KOPT-K1 (cell line): ENCODE data around the gene STX16.
"Not testable (repeated sequence)": the region's sequence is repeated elsewhere in the genome, so short reads cannot be mapped to it uniquely, and the experiment has no call there.

Experiments used
- H3K27ac ChIP-seq: fragments of 200-600 bp; sonication (generic); 2 replicates; pipeline ENCODE4 v1.5.1; 2016; ENCODE audit warnings: antibody characterized with exemption, mild to moderate bottlenecking, low read depth, low read length; ENCODE audit not compliant: poor library complexity, severe bottlenecking
- H3K36me3 ChIP-seq: fragments of 200-600 bp; sonication (generic); 2 replicates; pipeline ENCODE4 v1.5.1; 2017; ENCODE audit warnings: antibody characterized with exemption, mild to moderate bottlenecking, low read length, moderate library complexity; ENCODE audit not compliant: insufficient read depth
- H3K9me3 ChIP-seq: fragments of 200-600 bp; sonication (generic); 2 replicates; pipeline ENCODE4 v1.5.1; 2017; ENCODE audit warnings: antibody characterized with exemption, low read length, mild to moderate bottlenecking; ENCODE audit not compliant: insufficient read depth, poor library complexity, severe bottlenecking

The STX16 gene

DNA sequence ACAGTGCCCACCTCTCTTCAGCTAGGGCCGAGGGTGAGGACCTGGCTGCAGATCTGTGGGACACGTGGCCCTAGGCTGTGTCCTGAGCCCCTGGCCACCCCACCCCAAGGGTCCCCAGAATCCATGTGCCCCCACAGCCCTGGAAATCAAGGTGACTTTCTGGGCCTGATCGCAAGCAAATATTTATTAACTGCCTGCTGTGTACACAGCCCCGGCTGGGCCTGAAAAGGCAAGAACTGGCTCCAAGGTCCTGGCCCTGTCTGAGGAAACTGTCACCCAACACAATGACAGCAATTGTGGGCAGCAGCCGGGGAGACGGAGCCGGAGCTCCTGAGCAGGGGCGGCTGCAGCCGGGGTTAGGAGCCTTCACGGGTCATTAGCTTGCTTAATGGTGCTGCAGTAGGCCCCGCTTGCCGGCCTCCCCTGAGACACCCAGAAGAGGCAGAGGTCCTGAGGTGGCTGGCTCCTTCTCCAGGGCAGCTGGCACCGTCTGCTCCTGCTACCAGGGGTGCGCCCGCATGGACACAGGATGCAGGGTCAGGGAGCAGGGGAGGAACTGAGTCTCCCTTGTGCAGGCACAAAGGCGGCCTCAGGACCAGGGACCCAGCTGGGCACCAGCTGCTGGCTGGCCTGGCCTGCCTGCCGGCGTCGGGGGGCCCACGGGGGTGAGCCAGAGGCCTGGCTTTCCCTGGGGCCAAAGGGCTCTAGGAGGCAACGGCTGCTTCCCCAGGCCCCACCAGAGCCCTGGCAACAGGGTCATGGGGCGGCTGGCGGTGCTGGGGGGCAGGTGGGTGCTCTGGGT lies 65.6 kb downstream of the STX16 start:
- no peaks in the 10 kb centered on the region for H3K9me3 ChIP-seq
- no peaks in the 10 kb centered on the region for H3K36me3 ChIP-seq
- no peak overlapping the region for H3K27ac ChIP-seq

DNA sequence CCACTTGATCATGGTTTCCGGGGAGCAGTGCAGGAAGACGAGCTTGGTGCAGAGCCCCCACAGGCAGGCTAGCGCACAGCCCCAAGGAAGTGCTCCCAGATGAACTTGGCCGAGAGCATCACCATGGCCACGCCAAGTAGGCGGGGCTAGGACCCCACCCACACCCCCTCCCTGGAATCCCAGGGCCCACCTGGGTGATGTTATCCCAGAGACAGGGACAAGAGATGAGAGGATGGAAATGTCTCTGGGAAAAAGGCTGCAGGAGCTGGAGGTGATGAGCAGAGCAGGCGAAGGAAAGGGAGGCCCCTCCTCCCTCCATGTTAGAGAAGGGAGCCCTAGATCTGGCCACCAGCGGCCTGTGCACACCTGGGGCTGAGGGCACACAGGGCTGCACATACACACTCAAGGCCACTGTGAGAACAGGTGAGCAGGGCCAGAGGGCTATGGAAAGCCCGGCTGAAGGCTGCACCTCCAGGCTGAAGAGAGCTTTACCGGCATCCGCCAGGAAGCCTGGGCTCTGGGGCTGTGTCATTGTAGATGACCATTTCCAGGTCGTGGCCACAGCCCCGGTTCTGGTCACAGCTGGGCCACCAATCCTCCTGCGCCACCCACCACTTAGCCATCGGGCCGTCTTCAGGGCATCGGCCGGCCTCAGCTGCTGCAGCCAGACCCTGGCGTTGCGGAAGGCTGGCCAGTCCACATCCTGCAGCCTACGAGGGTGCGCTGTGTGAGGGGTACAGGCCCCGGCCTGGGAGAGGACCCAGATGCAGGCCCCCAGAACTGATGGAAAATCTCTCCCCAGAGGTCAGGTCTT lies 66.4 kb downstream of the STX16 start:
- no peaks in the 10 kb centered on the region for H3K9me3 ChIP-seq
- H3K27ac ChIP-seq, result no peak overlapping the region
- no peaks in the 10 kb centered on the region for H3K36me3 ChIP-seq

DNA sequence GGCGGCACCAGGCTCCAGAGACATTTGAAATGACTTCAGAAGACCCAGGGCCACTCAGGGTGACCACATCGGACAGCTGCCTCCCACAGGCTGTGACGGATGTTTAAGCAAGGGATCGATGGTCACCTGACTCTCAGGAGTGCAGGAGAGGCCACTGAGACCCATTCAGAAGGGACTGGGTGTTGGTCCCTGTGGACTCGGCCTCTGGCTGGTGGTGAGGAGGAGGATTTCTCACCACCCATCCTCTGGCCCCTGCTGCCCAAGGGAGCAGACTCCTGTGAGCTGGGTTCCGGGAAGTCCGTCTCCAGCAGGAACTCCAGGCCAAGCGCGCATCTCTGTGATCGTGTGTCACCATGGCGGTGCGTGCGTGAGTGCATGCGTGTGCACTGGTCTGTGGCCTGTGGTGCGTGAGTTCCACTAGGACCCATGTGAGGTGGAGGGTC lies 67.1 kb downstream of the STX16 start:
- H3K36me3 ChIP-seq, result no peaks in the 10 kb centered on the region
- no peaks in the 10 kb centered on the region for H3K9me3 ChIP-seq
- no peak overlapping the region for H3K27ac ChIP-seq

DNA sequence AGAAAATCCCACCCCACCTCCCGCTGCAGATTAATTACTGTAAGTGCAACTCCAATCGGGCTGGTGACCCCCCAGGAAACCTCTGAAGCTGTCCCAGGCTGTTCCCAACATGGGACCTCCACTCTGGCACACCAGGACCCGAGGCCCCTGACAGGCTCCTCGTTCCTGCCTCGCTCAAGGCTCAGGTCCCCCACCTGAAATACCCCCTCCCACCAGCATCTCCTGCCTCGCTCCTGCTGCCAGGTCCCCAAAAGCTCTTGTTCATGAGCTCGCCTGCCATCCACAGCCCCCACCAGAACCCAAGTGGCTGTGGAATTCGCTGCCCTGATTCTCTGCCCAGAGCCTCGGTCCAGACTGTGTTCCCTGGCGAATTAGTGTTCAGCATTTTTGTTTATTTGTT lies 67.6 kb downstream of the STX16 start:
- Histone ChIP-seq H3K27ac (no peak overlapping the region), H3K9me3 (peaks cover 4% of the 10 kb centered on the region), H3K36me3 (no peaks in the 10 kb centered on the region)

DNA sequence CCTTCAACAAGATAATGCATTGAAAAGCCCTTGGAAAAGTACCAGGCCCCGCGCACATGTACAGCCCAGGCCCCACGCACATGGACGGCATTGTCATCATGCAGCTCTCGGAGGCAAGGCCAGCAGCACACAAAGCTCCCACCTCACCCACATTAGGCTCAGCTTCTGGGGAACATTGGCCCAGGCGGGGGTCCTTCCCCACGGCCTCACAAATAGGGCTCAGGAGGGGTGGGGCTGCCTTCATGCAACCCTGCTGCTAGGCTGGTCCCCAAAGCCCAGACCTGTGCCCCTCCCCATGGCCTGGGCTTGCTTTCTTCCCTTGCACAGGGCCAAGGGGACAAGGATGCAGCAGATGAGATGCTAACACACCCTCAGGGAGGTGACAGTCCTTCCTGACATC lies 68.2 kb downstream of the STX16 start:
- no peaks in the 10 kb centered on the region for H3K36me3 ChIP-seq
- H3K9me3 ChIP-seq, result peaks cover 5% of the 10 kb centered on the region
- no peak overlapping the region for H3K27ac ChIP-seq

DNA sequence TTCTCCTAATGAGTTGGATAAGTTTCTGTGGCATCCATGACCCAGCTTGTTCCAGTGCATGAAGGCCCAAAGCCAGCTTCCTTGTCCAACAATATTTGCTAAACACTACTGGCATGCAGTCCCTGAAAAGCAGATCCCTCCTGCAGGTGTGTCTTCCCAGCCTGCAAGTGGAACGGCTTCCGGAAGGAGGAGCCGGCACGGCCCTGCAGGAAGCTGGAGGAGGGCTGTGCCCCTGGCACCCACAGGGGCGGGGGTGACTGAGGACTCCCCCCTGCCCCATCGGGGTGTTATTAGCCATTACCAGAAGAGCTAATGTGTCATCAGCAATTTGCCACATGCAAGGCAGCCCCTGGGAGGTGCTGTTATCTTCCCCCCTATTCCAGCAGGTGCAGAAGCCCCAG lies 68.9 kb downstream of the STX16 start:
- Histone ChIP-seq H3K36me3 (no peaks in the 10 kb centered on the region), H3K27ac (no peak overlapping the region)

DNA sequence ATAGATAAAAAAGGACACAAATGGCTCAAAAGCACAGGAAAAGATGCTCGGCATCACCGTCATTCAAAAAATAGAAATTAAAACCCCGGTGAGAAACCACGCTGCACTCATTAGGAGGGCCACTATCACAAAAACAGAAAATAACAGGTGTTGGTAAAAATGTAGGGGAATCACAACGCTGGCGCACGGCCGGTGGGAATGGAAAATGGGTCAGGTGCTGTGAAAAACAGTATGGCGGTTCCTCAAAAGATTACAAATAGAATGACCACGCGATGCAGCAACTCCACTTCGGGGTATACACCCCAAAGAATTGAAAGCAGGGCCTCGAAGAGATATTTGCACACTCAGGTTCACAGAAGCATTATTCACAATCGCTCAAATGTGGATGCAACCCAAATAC lies 69.8 kb downstream of the STX16 start:
- H3K36me3 ChIP-seq, result no peaks in the 10 kb centered on the region
- no peak overlapping the region for H3K27ac ChIP-seq
- H3K9me3 ChIP-seq, result peaks cover 5% of the 10 kb centered on the region

More for the DNA sequence above, 68.9 kb downstream of the STX16 start:
- H3K9me3 ChIP-seq, result peaks cover 5% of the 10 kb centered on the region

DNA sequence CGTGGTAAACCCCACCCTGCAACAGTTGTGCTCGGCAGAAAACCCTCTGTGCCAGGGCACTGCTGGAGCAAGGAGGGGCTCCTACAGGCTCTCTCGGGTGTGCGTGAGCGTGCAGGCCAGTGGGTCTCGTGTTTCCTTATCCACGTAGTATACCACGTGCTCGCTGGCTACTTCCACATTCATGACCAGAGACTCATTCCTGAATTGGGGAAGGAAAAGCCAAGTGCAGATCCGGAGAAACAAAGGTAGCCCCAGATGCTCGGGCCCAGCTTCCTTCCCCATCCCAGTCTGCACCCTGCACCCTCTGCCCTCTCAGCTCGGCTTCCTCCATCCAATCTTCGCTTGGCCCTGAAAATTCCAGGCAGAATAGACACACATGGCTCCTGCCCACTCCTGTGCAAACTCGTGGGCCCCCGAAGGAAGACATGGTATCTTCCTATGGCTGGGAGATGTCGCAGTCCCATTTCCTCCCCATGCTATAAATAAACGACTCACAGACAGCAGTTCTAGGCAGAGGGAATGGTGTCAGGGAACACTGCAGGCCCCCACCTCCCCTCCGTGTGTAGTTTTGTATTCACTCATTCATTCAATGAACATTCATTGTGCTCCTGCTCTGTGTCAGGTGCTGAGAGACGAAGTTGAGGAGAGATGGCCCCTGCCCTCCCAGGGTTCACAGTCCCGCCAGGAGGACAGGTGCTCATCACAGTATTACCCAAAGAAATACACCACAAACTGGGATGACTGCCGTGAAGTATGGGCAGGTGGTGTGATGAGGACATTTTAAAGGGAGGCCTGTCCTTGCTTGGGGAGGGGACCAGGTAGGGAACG lies 71.1 kb downstream of the STX16 start:
- peaks cover 10% of the 10 kb centered on the region for H3K9me3 ChIP-seq
- no peaks in the 10 kb centered on the region for H3K36me3 ChIP-seq
- H3K27ac ChIP-seq, result no peak overlapping the region

DNA sequence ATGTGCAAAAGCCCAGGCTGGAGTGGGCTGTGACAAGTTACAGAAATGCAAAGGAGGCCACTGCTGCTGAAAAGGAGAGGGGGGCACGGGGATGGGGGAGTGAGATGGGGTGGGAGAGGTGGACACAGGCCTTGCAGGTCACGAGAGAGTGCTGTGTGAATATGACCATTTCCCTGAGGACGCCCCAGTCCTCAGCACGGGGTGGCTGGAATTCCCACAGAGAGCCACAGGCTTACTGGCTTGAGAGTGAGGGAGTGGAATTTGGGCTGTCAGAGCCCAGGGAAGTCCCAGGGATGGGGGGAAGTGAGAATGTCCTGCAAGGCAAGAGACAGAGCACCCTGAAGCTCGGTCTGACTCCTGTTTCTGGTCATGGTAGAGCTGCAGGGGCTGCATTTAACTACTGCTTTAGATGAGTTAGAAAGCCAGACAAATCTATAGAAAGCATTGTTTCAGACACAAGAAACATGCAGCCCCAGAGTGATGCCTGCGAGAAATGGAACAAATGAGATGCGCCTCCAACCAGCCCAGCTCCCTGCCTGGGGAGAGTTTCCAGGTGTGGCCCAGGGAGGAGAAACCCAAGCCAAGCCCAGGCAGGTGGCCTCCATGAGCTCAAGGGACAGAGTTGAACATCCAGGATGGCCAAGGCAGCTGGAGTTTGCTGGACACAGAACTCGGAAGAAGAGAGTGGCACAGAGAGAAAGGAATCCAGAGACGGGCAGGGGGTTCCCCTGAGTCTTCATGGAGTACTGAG lies 72.0 kb downstream of the STX16 start:
- Histone ChIP-seq H3K36me3 (no peaks in the 10 kb centered on the region), H3K9me3 (peaks cover 10% of the 10 kb centered on the region), H3K27ac (no peak overlapping the region)

DNA sequence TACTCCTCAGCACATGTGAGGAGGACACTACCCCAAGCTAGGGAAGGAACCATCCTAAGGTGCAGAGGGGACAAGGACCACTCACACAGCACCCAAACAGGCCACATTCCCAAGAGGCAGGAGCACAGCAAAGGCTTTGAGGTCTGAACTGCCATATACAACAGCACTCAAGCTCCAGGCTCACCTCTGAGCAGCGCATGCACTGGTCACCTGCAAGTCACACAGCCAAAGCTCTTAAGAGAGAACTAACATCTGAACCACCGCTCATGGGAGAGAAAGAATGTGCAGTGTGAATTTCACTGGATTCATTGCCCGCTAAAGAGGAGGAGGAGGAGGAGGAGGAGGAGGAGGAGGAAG lies 72.5 kb downstream of the STX16 start:
- peaks cover 10% of the 10 kb centered on the region for H3K9me3 ChIP-seq
- no peaks in the 10 kb centered on the region for H3K36me3 ChIP-seq
- H3K27ac ChIP-seq, result no peak overlapping the region

DNA sequence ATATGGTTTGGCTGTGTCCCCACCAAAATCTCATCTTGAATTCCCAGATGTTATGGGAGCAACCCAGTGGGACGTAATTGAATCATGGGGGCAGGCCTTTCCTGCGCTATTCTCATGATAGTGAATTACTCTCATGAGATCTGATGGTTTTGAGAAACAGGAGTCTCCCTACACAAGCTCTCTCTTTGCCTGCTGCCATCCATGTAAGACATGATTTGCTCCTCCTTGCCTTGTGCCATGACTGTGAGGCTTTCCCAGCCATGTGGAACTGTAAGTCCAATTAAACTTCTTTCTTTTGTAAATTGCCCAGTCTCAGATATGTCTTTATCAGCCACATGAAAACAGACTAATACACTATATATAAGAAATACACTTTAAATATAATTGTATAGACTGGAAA lies 75.1 kb downstream of the STX16 start:
- not testable (repeated sequence) for H3K9me3 ChIP-seq, H3K36me3 ChIP-seq, H3K27ac ChIP-seq
